NCI-H128 (cell line): ENCODE results near the gene MXI1.
"Not testable (repeated sequence)": the region's sequence is repeated elsewhere in the genome, so short reads cannot be mapped to it uniquely, and the experiment has no call there.

Experiments
- DNase-seq: peaks from one replicate; lab custom pipeline; 2025; ENCODE audit not compliant: unreplicated experiment; lab: John Stamatoyannopoulos, UW

MXI1 gene

DNA sequence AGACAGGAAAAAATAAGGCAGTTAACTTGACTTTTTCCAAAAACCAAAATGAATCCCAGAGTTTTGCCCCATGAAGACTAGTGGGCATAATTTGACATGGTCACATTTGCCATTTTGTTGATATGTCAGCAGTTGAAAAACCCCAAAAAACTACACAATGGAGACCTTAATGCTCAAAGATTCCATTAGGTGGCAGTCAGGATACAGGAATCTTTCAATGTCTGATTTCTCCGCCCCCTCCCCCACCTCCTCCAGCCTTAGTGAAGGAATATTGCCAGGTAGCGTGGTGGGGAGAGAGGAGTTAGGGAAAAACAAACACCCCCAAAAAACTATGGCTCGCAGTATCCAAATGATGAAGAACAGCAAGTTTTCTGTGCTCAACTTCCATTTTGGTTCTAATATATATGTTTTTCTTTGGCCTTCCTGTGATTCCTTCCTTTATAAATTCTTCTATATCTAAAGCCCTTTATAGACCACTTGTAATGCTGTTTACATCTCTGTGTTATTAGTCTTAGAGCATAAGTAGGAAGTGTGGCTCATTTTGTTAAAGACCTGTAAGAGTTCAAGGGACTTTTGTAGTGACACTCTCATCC is 104.0 kb downstream of the MXI1 start:
- DNase-seq = no peak

DNA sequence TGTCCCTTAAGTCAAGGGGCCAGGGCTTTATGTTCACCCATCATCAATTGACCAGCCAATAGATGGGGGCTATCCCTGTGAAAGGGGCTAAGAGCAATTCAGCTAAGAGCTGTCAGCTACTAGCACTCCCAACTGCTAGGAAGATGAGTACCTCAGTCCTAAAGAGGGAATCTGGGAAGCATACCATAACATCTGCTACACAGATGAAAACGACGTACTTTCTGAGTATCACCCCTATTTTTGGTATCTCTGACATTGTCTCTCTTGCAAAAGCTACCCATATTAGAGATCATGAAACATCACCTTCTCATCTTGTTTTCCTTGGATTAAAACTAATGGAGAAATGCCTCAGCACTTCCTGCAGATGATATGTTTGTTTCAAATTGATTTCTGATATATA is 104.8 kb downstream of the MXI1 start:
- DNase-seq = no peak

DNA sequence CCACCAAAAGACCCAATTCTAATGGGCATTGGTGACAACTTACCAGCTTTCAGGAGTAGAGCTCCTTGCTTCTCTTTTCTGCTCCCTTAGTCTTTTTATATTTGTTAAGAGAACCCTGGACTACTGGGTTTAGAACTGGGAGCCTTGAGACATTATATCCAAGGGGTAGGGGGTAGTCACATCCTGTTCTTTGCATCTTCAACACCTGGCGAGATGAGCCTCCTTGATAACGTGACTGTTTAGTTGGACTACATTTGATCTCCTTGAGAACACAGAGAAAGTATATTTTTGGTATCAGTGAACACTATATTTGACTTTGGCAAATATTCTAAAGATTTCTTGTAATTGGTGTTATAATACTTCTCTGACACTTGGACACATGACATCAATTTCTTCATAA is 106.3 kb downstream of the MXI1 start:
- DNase-seq = no peak

DNA sequence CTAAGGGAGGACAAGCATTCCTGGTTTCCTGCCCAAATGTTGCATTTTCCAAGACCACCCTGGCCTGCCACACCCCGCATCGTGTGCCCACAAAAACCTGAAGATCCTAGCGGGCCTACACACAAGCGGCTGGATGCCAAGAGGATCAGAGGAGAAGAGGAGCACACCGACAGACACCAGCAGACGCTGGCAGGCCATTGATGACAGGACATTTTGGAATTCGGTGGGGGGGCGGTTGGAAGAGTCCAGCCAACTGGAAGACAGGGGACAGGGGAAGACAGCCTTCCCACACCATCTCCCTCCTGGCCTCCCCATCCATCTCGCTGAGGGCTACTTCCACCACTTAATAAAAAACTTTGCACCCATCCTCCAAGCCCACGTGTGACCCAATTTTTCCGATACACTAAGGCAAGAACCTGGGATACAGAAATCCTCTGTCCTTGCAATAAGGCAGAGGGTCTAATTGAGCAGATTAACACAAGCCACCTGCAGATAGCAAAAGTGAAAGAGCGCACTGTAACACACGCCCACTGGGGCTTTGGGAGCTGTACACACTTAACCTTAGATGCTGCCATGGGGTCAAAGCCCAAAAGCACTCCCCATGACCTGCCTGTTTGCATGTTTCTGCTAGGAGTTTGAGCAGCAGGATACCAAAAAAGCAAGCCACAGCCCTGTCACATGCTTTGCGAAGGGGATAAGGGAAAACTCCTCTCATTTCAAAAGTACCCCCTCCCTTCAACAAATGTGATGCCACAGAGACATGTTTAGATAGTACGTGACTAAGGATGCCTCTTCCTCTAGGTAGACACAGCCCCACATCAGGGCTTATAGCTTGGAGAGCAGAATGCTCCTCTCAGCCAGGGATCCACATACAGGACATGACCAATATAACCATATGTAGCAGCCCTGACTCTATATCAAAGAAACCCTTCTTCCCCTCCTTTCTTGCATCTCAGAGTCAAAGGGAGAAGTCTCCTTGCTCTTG is 110.8 kb downstream of the MXI1 start:
- DNase-seq = no peak

DNA sequence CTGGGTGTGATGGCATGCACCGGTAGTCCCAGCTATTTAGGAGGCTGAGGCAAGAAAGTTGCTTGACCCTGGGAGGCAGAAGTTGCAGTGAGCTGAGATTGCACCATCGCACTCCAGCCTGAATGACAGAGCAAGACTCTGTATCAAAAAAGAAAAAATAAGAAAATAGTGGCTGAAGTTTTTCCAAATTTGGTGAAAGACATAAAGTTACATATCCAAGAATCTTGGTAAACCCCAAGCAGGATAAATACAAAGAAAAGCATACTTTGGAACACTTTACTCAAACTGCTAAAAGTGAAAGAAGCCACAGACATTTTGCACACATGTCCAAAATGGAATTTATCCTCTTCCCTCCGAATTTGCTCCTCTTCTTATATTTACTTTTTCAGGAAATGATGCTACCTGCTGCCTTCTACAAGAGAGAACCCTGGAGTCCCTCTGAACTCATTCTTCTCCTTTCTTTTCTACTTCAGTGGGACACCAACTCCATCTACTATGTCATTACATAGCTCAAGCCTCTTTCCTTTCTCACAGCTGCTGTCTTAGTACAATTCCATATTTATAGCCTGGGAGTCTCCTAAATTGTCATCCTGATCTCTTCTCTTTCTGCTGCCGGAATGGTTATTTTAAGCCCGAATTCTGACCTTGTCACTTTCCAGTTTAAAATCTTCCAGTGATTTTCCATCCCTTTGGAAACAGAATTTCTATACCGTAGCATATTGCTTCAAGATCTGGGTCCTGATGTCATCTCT is 114.6 kb downstream of the MXI1 start:
- DNase-seq = no peak

DNA sequence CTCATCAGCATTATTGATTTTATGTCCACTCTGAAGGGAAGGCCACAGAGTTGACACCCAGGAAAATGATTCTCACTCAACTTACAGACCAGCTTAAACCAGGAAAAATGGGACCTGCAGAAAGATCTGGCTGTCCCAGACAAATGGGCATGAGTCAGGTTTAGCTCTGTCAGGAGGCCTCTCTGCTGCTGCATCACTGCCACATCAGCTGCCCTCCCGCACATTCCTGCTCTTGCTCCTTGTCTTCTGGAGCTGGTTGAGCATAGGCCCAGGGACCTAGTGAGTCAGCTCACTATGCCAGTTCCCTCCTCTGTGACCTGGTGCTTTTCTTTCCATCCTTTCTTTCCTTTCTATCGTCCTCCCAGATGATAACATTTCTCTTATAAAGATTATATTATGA is 116.1 kb downstream of the MXI1 start:
- DNase-seq = no peak

DNA sequence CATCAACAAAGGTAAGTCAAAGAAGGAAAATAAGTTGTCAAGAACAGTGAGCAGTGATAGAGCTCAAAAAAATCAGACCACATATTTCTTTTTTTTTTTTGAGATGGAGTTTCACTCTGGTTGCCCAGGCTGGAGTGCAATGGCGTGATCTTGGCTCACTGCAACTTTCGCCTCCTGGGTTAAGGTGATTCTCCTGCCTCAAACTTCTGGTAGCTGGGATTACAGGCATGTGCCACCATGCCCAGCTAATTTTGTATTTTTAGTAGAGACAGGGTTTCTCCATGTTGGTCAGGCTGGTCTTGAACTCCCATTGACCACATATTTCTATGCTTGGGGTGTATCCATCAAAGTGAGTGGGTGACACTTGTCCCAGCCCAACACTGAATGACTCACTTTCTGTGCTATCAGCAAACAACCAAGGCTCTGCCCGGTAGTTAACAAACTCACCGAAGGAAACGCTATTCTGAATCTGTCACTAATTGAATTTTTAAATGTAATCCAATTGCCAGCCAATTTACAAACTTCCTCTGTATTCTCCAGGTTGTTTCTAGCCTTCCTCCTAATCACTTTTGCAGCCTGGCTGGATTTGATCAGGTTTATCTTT is 116.9 kb downstream of the MXI1 start:
- no peak for DNase-seq

DNA sequence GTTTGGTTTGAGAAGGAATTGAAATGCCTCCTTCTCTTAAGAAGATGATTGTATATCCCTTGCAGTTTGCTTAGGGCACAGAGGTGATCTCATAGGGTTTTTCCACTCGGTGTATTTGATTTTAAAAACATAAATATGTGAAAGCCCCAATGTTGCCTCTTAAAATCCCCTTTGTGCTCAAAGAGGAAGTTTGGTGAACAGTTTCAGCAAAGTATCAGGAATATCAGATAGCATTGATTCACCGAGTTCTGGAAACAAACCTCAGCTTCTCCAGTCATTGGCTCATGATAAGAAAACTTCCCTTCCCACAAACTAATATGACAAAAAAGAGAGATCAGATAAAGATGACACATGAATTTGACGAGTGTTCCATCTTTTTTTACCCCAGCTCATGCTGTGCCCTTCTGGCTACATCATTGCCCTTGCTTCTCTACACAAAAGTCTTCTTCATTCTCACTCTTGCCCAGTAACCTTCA is 117.4 kb downstream of the MXI1 start:
- DNase-seq = no peak

DNA sequence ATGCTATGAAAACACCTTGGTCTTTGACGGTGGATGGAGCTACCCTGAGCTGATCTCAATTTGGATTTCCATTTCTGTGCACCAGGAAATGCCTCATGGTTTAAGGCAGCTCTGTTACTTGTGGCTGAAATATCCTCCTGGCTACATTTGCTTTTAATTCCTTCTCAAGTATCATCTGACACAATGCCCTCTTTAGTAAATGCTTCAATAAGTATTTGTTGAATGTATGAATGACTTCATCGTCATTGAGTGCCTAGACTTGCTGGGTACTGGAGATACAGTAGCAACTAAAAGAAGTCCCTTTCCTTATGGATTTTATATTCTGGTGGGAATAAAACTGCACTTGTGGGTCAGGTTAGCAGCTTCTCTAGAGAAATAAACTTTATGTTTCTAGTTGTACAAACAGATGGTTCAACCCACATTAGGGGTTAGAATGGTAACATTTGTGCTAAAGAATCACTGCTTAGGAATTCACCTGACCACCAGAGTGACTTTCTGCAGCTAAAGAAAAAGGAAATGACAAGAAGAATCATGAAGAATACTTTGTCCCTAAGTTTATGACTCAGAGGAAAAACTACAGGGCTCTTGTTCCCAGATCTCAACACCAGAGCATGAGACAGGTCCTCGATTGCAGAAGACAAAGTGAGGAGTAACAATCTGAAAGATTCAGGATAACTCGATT is 119.1 kb downstream of the MXI1 start:
- DNase-seq = no peak

DNA sequence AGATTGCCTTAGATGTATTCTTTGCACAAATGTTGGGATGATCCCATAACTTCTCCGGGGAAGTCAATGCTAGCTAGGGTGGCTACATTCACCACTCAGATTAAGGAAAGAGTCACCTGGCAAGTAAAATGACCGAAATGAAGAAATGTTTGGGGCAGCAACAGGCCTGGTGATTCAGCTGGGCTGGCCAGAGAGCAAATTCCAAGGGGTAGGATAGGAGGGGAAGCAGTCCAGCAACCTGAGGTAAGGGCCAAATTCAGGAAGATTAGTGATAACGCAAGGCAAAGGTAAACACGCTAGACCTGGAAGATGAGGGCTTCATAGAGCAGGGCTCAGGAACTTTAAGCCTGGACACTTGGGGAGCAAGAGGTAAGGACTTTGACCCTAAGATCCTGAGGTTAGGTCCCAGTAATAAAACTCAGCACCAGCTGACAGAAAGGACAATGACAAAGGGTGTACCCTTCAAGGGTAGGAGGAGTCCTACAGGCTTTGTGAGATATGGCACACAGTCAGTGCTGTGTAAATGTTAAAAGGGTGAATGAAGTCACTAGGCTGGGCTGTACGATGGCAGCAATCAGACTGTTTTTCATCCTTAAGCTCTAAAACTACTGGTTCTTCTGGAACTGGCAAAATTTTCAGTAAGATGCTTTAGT is 120.0 kb downstream of the MXI1 start:
- DNase-seq = no peak

DNA sequence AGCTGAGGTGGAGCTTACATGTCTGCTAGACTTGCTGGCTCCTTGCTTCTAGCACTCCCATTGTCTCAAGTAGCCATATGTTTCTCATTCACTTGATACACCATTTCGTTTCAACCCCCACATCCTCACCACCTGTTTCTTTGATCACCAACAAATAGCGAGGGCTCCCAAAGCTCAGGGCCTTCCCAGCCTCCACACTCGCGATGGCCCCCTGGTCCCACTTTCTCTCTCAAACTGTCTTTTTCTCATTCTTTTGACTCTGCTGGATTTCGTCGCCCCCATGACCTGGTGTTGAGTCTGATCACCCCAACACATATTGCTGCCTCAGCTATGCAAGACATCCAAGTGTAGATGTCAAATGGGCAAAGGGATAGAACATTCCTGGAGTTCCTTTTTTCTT is 123.3 kb downstream of the MXI1 start:
- DNase-seq = no peak

DNA sequence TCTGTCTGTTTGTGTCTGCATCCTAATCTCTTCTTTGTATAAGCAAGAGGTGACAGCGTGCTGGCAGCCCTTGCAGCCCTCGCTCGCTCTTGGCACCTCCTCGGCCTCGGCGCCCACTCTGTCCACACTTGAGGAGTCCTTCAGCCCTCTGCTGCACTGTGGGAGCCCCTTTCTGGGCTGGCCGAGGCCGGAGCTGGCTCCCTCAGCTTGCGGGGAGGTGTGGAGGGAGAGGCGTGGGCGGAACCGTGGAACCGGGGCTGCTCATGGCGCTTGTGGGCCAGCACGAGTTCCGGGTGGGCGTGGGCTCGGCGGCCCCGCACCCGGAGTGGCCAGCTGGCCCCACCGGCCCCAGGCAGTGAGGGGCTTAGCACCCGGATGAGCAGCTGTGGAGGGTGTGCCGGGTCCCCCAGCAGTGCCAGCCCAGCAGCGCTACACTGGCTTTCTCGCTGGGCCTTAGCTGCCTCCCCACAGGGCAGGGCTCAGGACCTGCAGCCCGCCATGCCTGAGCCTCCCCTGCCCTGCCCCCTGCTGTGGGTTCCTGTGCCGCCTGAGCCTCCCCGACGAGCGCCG is 123.9 kb downstream of the MXI1 start:
- not testable (repeated sequence) for DNase-seq

DNA sequence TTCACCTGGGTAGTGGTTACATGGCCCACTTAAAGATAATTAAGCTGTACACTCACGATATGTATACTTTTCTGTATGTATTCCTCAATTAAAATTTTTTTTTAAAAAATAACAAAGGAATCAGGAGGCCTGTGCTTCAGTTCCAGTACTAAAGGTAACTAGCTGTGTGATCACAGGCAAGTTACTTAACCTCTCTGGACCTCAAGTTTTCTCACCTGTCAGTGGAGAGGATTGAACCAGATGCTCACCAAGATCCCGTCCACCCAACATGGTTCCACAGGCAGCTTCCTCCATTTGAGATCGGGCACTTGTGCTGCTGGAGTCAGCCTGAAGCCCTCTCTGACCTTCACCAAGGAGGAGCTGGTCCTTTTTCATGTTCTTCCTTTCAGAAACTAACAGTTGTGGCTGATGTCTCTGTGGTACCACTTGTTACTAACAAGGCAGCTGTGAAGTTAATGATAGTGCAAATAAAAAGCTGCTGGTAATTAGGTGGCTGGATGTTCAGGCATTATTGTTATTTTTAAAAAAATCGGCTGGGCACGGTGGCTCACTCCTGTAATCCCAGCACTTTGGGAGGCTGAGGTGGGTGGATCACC is 126.8 kb downstream of the MXI1 start:
- DNase-seq = no peak

DNA sequence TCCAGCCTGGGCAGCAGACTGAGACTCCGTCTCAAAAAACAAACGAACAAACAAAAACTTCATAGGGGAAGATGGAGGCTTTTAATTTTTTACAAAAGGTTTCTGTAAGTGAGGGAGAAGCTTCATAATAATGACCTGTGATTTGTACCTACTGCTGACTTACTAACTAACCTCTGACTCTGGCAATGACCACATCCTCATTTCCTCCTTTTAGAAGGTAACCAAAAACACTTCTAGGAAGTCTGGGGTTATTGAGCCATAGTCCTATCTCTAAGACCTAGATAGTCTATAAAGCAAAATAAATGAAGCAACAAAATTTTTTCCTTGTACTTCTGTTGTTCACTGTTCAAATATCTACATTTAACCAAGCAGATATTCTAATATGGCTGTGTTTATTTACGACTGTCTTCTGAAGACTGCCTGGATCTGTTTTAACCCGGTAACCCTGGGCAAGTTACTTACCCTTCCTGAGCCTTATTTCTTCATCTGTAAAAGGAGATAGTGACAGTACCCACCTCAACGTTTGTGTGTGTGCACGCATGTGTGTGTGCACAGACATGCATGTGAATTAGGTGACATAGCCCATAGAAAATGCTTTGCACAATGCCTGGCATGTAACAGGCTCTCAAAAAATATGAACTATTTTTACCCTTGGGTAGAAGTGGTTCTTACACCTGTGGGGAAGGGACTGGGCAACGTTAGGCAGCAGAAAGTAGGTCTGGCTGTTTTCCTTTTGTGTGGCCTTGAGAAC is 128.1 kb downstream of the MXI1 start:
- DNase-seq = no peak

DNA sequence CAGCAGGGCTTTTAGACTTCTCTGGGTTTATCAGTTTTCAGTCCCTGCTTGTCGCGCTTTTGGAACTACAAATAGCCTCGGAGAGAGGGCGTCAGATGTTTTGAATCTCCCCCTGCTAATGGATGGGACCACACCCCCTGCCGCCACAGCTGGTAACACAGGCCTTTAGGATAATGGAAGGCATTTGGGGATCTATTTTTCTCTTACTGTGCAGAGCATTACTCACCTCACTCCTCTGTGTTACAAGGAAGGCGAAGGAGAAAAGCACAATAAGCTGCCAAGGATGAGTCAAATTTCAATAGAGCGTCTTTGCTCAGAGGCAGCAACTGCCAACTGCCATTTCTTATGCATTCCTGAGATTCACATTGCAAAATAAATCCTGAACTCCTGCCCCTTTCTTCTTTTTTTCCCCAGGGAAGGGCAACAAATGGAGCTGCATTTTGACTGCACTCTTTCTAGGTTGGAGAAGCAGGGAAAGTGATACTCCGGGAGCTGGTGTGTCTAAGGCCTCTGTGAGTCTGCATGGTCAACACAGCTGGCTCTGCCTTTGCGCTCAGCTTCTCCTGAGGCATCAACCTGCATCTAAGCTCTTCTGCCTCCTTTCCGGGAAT is 128.8 kb downstream of the MXI1 start:
- peak; percentile 19 for DNase-seq
